RWPE1 (cell line): Measurements from ENCODE around the gene FAM114A1.

Source experiments
- CTCF ChIA-PET: fragments of 350-600 bp; sonication (Branson Sonifier 250); formaldehyde crosslinking; extraction: SDS; loops from one replicate; lab custom pipeline; 2021; lab: Yijun Ruan, JAX
- POLR2A ChIA-PET: fragments of 400-600 bp; formaldehyde crosslinking; extraction: SDS; loops from one replicate; lab custom pipeline; 2020; ENCODE audit warnings: antibody characterized with exemption; ENCODE audit not compliant: low non-redundant PET; lab: Yijun Ruan, JAX
- DNase-seq: peaks from one replicate; pipeline ENCODE4 v3.0.0; 2012; ENCODE audit warnings: low spot score
- H3K27ac ChIP-seq: fragments of 450-650 bp; 2 replicates; pipeline ENCODE4 v1.5.1; 2017
- TF ChIP-seq, protein P1 (sequence below): fragments of 450-650 bp; conservative IDR thresholded peaks from 2 replicates; pipeline ENCODE4 v1.5.1; 2017; ENCODE audit warnings: low read depth, mild to moderate bottlenecking

FAM114A1 gene

DNA sequence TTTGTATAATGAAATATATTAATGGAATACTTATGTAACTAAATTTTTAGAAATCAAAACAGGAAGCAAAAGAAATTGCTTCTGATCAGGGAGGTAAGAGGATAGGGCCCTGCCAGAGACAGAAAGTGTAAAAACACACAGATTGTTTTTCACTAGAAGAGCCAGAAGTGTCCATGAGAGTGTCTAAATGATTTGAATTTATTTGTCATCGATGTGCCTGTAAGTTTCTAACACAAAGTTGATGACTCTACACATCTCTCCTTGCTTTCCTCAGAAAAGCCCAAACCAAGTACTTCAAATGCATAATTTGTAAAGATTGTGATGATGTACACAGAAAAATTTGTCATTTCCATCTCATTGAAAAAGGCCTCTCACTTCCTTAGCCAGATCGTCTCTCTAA lies 84.0 kb downstream of the FAM114A1 start:
- ChIA-PET CTCF (no interaction called here), POLR2A (no interaction called here)
- no peak overlapping the region for H3K27ac ChIP-seq
- DNase-seq = no peak
- TF ChIP-seq, protein P1, sequence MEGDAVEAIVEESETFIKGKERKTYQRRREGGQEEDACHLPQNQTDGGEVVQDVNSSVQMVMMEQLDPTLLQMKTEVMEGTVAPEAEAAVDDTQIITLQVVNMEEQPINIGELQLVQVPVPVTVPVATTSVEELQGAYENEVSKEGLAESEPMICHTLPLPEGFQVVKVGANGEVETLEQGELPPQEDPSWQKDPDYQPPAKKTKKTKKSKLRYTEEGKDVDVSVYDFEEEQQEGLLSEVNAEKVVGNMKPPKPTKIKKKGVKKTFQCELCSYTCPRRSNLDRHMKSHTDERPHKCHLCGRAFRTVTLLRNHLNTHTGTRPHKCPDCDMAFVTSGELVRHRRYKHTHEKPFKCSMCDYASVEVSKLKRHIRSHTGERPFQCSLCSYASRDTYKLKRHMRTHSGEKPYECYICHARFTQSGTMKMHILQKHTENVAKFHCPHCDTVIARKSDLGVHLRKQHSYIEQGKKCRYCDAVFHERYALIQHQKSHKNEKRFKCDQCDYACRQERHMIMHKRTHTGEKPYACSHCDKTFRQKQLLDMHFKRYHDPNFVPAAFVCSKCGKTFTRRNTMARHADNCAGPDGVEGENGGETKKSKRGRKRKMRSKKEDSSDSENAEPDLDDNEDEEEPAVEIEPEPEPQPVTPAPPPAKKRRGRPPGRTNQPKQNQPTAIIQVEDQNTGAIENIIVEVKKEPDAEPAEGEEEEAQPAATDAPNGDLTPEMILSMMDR = no peak

DNA sequence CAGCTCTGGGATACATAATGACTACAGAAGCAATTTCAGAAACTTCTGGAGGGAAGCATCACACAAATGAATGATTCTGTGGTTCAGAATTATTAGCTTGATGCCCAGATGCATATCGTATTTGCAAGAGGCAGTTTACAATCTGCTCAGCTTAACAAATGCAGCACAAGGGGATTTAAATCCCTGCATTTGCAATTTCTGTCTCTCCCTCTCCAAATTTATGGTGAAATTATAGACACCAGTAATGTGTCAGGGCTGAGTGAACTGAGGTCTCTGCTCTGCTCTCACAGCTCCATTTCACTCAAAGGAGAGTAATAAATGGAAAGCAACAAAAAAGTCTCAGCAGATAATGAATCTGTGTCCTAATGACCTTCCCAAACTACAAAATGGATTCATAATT lies 84.4 kb downstream of the FAM114A1 start:
- TF ChIP-seq, protein P1 = no peak
- H3K27ac ChIP-seq = no peak overlapping the region
- CTCF ChIA-PET = no interaction called here
- no peak for DNase-seq
- POLR2A ChIA-PET = no interaction called here

DNA sequence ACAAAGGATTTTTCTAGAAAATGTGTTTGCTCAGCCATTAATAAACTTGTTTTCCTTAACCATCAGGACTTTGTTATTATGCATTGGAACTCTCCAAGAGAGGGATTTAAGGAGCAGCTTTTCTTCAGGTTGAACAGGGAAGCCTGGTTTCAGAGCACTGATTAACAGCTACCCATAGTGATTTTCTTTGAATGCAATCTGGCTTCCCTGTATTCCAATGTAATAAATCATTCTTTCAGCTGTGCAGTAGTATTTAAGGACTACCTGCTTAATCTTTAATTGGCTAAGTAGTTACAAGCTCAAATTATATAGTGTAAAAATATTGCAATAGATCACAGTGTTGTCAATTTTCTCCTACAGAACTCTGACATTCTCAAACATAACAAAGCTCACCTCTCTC lies 87.1 kb downstream of the FAM114A1 start:
- DNase-seq = no peak
- TF ChIP-seq, protein P1 = no peak
- no peak overlapping the region for H3K27ac ChIP-seq
- CTCF ChIA-PET = no interaction called here
- POLR2A ChIA-PET = no interaction called here

DNA sequence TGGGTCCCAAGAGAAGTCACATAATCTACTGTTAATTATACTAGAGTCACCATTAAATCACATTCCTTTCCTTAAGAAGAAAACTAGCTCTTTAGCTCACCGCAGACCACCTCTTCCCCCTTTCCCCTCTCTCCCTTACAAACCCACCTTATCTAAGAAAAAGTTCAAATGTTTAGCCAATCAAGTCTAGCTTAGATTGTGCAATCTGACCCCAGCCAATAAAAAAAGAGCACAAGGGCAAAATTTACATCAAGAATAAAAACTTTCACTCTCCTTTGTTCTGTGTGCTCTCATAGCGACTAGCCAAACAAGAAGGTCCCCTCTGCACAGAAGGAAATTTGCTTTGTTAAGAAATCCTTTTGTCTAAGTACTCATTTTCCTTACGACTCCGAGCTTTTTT lies 88.4 kb downstream of the FAM114A1 start:
- DNase-seq = no peak
- no peak overlapping the region for H3K27ac ChIP-seq
- POLR2A ChIA-PET = no interaction called here
- TF ChIP-seq, protein P1 = no peak
- CTCF ChIA-PET = no interaction called here

DNA sequence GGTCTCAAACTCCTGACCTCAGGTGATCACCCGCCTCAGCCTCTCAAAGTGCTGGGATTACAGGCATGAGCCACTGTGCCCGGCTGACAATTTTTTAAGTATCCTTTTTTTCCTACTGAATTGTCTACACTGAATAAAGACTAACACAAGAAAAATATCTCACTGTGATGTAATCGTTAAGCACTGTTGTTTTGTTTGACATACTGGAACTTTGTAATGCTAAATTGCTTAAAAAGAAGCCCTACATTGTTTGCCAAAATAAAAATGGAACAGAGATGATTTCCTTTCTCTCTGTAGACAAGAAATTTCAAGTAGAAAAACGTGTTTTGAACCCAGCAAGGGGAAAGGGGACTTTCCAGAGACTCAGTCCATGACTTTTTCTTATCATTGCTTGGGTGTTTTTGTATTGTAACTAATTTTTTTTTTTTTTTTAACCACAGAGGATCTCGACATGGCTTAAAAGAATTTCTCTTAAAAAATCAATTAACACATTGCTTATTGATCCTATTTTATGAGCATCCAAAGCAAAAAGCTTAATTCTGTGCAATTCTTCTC lies 89.7 kb downstream of the FAM114A1 start:
- DNase-seq = no peak
- TF ChIP-seq, protein P1 = no peak
- ChIA-PET POLR2A (no interaction called here), CTCF (no interaction called here)
- no peak overlapping the region for H3K27ac ChIP-seq

DNA sequence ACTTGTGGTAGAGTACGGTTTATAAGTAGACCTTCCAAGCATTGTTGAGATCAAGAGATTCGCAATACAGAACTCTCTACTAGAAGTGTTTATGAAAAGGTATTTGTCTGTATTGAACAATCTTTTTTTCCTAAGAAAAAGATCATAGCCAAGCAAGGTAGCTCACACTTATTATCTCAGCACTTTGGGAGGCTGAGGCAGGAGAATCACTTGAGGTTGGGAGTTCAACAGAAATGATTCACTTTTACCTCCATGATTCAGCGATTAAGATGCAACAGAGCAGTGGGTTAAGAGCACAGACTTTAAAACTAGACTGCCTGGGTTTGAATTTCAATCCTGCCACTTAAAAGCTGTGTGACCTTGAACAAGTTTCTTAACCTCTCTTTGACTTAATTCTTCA lies 90.3 kb downstream of the FAM114A1 start:
- CTCF ChIA-PET = no interaction called here
- POLR2A ChIA-PET = no interaction called here
- TF ChIP-seq, protein P1 = no peak
- no peak for DNase-seq
- H3K27ac ChIP-seq = no peak overlapping the region
